GM21786 (cell line): ENCODE results near the gene C9orf85.
"Not testable (repeated sequence)": the region's sequence is repeated elsewhere in the genome, so short reads cannot be mapped to it uniquely, and the experiment has no call there.

Source experiments
- ATAC-seq: cut with Tn5 transposase; IDR thresholded peaks from one replicate; pipeline ENCODE4 v1.9.1; 2021; ENCODE audit not compliant: unreplicated experiment

Gene C9orf85

DNA sequence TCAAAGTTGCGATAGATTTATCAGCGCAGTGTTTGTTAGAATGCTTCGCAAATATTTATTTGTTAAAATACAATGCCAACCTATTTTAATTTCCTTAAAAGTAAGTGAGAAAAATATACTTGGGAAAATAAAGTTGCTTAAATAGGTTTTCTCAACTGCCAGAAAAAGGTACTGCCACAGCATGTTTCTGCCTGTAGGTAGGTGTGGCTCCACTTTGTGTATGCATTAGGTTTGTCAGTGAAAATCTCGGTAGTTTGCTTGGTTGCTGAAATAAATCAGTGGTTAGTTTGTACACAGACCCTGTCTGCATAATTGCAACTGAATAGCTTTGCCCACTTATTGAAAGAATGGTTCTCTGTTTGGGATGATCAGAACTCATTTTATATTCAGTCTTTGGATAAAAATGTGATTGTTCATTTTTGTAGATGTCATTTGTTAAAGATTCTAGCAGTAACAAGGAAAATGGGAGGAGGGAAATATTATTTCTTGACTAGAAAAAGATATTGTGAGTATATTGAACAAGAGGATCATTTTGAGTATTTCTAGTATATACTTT lies 25.7 kb downstream of the C9orf85 start:
- ATAC-seq, result no peak

DNA sequence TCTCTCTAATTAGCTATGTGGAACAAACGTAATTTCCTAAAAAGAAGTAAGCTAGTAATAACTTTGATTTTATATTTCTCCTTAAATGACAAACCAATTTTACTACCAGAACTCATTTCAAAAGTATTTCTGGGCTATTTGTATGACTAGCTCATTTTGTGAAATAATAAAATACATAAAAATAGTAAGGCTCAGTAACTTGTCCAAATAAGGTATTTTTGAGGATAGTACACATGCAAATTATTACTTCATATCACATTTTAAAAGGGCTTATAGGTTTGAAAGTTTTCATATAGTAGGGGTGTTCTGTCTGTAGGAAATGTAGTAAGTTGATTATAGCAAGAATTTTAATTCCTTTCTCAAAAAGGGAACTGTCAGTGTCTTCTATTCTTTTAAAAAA lies 26.5 kb downstream of the C9orf85 start:
- no peak for ATAC-seq

DNA sequence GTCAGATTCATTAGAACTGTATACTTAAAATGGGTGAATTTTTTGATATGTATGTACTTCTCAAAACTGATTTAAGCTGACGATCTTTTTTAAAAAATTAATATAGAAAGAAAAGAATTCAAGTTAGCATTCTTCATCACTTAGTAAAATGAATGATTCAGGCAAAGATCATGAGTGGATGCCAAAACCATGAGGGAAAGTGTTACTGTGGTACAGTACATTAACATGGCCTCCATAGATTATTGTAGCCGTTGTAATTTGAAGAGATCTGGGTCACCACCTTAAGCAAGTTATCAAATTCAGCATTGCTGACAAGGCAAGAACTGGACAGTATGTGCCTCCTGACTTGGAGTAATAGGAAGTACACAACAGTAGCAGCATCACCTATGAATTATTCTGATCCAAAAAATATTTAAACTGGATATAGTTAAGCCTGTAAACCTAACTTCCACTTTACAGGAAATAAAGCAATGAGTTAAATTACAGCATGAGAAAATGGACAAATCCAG lies 29.7 kb downstream of the C9orf85 start:
- no peak for ATAC-seq

DNA sequence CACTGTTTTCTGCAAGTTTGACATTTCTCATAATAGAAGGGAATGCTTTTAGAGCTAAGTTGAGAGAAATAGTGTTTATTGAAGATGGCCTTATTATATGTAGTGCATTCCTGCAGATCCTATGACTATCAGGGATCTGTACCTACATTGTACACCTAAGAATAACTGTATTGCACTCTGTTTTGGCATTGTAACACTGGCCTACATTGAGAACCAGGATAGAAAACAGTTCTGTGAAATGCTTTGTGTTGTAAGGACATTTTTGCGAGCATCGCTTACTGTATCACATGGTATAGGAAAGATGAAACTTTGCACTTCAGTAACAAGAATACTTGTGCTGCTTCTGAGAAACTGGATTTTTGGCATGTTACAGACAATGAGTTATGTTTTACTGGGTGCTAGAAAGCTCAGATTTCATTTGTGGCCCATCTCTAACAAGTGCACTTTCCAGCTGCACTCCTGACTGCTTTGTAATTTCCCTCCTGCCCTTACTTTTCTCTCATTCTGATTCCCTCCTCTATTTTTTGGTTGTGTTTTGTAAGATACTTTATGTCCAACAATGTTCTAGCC lies 30.6 kb downstream of the C9orf85 start:
- no peak for ATAC-seq

DNA sequence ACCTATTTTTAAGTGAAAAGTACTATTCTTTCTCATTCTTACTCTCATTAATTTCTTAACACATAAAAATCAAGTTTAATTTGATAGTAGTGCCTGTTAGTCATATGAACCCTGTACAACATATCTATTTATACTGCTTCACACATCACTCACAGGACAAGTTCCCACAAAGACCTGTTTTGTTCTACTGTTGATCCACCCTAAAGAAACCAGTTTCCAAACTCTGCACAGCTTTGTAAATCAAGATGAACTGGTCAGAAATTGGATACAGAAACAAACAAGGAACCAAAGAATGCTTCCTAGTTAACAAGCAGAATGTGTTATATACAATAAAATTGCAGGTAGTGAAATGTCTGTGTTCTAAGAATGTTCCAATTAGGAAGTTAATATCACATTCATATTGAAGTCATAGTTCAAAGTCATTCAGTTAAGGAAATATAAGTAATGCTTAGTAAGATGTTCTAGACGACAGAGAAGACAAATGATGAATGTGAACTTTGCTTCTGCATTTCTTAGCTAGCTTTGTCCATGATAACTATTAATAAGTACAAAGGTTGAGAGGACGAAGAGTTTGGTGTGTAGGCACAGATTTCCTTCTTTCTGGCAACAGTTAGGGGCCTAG lies 33.4 kb downstream of the C9orf85 start:
- ATAC-seq, result no peak

DNA sequence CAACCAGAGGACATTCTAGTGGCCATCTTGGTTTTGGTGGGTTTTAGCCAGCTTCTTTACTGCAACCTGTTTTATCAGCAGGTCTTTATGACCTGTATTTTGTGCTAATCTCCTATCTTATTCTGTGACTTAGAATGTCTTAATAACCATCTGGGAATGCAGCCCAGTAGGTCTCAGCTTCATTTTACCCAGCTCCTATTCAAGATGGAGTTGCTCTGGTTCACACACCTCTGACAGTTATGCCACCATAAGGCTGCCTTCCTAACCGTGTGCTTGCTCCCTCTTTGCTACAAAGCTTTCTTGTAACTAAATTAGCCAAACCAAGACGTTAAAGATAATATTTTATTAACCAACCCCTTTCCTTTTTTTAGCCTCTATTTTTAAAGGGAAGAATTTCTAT lies 43.2 kb downstream of the C9orf85 start:
- ATAC-seq, result not testable (repeated sequence)

DNA sequence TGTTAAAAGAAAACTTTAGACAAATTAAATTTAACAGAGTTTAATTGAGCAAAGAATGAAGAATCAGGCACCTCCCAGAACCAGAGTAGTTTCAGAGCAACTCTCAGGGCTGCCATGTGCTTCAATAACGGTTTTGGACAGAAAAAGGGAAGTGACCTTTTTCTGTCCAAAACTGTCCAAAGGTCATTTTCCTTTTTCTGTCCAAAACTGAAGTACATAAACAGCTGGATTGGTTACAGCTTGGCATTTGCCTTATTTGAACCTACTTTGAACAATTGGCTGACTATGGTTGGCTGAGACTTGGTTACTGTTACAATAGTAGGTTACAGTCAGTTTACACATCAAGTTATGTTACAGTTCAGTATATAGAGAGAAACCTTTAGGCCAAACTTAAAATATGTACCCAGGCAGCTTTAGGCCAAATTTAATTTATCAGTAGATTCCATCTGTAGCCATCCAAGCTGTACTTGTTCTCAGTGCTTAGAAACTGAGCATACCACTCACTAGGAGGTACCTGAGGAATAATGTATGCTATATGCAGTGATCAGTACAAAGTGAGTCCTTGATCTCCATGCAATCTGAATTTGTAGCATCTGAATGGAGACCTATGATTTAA lies 44.0 kb downstream of the C9orf85 start:
- ATAC-seq, result no peak

DNA sequence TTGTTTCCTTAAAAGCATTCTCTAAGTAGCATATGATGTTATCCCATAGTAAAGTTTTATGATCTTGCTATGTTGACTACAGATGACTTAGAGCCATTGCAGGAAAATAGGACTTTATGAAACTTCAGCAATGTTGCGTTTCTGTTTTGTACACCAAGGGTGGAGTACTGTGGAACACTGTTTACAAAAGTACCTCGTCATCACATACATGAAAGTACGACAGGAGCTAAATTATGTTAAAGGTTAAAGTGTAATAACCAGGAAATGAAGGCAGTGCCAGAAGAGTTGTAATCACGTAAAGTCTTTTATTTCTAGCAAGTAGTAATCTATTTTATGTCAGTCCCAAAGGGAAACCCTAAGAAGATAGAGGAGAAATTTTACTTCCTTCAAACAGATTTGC lies 50.9 kb downstream of the C9orf85 start:
- no peak for ATAC-seq

DNA sequence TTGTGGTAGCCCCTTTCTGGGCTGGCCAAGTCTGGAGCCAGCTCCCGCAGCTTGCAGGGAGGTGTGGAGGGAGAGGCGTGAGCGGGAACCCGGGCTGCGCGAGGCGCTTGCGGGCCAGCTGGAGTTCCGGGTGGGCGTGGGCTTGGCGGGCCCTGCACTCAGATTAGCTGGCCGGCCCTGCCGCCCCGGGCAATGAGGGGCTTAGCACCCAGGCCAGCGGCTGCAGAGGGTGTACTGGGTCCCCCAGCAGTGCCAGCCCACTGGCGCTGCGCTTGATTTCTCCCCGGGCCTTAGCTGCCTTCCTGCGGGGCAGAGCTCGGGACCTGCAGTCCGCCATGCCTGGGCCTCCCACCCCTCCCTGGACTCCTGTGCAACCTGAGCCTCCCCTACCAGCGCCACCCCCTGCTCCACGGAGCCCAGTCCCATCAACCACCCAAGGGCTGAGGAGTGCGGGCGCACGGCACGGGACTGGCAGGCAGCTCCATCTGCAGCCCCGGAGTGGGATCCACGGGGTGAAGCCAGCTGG lies 52.1 kb downstream of the C9orf85 start:
- ATAC-seq, result not testable (repeated sequence)

DNA sequence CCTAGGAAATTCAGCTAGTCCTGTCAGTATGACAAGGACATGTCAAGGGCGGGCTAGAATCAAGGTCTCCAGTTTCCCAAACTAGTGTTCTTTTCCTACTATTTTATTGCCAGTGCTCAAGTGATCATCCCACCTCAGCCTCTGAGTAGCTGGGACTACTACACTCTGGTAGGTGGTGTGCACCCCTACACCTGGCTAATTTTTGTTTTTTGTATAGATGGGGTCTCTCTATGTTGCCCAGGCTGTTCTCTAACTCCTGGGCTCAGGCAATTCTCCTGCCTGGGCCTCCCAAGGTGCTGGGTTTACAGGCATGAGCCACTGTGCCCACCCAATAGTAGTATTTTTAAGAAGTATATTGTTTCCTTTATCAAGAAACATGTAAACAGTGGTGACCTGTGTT lies 54.0 kb downstream of the C9orf85 start:
- ATAC-seq, result no peak

DNA sequence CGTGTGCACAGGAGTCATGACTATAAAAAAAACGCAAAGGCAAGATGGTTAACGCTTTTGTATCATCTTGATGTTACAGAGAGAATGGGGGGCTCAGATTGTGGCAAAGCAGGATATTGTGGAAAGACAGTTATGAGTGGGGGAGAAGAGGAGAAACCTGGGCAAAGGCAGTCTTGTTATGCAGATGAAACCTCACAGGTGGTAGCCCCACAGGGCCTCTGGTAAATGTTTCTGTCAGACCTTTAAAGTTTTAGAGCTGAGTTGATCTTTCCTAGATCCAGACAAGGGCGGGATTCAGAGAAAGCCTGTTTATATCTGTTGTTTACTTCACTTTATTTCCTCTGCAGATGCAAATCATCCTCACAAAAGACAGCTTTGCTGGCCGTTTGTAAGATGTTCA lies 55.2 kb downstream of the C9orf85 start:
- no peak for ATAC-seq

DNA sequence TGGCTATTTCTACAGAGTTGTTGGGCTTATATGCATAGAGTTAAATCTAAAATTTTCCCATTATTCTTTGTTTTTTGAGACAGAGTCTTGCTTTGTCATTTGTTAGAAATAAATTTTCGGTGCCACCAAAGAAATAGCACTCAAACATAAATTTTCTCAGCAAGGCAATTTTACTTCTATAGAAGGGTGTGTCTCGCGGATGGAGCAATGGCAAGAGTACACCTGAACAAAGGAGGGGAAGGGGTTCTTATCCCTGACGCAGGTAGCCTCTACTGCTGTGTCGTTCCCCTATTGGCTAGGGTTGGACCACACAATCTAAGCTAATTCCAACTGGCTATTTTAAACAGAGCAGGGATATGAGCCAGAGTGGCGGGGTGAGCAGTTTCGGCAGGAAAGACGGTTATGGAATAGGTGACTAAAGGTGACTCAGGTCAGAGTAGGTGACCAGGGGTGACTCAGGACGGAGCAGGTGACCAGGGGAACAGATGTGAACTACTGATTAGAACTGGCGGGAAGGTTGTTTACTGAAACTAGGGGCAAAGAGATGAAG lies 57.2 kb downstream of the C9orf85 start:
- no peak for ATAC-seq

DNA sequence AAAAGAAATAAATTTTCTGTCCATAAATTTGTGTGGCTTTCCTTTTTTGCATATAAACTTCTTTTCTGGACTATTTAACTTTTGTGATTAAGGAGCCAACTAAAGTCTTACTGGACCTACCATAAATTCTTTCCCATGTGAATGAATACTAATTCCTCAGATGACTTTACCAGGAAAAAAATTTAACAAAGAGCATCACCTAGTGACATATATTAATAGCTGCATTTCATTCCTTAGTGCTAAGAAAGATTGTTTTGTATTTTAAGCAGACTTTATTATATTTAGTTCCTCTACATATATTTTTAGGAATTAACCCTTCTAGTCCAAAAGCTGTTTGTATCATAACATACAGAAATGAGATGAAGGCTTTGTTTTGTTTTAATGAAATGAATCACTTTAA lies 64.4 kb downstream of the C9orf85 start:
- no peak for ATAC-seq

DNA sequence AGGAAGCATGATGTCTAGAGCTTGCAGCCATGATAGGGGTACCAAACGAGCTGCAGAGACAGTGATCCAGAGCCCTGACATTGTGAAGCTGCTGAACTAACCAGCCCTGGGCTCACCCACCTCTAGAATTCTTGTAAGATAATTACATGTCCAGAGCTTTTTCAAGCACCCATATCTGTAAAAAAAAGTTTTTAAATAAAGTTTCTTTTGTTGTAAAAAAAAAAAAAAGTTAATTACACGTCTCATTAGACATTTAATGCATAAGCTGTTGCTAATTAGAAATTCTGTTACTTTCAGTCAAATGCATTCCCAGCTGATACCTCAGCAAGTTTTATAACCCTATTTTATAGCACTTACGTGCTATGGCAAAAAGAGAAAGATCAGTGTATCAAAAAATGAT lies 65.6 kb downstream of the C9orf85 start:
- ATAC-seq, result no peak

DNA sequence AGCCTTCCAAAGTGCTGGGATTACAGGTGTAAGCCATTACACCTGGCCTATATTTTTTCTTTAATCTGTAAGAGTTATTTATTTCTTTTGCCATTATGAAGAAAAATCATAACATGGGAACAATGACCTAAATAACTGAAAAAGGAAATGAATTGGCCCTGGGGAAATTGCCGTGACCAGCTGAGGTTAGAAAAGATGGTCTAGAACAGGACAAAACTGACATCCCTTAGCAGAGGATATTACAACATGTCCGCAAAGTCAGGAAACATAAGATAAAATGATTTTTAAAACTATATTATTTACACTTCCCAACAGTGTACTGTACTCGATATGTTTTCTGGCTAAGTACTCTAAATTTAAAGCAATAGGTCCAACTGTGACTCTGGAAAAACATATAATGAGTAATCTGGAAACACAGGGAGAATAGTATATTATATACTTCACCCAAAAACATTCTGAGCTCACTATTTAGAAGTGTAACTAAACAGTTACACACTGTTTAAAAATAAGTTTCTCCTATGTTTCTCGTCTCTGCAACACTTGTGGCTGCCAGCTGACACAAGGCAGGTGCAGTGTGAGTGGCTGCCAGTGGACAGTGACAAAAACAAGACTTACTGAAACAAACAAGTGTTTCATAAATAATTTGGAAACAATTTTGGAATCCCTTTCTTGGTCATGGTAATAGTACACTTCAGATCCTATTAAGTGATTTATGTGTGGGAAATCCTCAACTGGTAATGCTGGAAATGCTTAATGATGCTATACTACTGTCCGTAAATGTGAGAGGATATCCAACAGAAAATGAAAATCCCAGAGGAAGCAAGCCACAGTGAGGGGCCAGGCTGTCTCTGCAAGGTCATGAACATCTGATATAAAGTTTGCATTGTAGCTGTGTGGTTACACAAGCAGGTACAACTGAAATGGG lies 69.1 kb downstream of the C9orf85 start:
- no peak for ATAC-seq

DNA sequence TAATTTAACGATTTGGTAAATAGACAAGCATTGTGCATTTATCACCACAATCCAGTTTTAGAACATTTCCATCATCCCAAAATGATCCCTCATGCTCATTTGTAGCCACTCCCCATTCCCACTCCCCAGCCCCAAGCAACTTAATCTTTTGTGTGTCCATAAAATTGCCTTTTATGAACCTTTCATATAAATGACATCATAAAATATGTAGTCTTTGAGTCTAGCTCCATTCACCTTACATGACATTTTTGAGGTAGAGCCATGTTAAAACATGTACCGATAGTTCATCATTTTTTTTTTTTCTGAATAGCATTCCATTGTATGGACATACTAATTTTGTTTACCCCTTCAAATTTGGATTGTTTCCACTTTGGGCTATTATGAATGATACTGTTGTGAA lies 70.5 kb downstream of the C9orf85 start:
- no peak for ATAC-seq

DNA sequence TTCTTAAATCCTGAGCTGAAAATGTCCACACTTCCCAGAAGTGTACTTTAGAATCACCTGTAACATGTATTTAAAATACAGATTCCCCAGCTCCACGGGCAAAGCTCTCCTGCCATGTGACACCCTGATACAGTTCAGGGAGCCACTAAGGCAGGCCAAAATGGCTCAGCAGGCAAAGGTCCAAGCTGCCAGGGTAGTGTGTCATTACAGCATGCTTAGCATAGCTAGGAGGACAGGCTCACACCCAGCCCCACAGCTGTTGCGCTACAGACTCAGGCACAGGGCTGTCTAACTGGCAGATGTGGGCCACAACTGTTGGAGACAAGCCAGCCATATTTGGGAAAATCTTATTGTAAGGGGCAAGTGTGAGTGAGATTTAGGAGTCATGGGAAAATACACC lies 73.0 kb downstream of the C9orf85 start:
- no peak for ATAC-seq

DNA sequence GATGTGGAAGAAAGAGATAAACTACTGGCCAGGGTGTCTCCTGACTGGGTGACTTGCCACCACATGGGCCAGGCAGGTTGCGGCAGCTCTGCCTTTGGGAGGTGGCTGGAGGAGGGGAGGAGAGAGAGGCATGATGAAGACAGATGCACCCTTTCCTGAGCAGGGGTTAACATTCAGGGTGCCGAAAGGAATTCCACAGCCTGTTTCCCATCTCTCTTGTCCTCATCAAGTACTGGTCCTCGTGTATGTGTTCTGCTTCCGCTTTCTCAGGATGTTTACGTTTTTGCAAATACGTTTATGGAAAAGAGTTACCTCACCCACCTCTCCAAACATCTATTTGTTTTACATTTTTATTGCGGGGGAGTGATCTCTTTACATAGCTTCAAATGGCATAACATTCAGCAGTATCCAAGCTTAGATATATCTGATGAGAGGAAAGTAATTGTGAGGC lies 73.4 kb downstream of the C9orf85 start:
- no peak for ATAC-seq

DNA sequence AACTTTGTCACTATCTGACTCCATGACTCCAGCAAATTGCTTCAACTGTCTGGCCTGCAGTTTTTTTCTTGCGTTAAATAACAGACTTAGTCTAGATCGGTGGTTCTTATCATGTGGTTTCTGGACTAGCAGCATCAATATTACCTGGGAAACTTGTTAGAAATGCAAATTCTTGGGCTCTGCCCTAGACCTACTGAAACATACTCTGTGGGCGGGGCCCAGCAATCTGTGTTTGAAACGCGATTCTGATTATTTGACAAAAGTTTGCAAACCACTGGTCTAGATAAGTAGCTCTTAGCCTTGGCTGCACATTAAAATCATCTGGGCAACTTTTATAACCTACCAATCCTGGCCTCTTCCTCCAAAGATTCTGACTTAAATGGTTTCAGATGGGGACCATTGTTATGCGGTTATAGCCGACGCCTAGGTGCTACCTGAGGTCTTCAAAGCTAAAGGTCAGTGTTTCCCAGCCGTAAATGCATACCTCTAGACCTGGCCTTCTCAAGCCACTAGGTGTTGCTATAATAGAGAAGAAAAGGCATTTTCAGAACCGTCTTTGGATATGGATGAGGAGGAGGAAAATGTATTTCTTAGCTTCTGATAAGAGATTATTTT lies 74.0 kb downstream of the C9orf85 start:
- ATAC-seq, result no peak

DNA sequence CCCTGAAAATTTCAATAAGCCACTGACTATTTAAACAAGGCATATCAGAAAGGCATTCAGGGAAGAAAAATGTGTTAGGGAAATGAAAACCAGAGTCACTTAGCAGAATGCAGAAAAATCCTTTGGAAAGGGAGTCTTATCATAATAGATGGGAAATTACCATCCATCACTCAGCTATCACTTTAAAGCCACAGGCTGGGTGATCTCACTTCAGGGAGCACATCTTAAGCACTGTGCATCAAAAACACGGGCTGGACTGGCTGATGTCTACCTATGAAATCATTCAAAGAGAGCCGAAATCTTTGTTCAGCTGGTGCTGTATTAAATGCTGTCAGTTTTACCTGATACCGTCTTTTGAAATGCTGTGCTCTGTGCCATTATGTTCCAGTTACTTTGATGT lies 75.5 kb downstream of the C9orf85 start:
- no peak for ATAC-seq
